RKO (cell line): ENCODE results near the gene RCBTB1.
"Not testable (repeated sequence)": the region's sequence is repeated elsewhere in the genome, so short reads cannot be mapped to it uniquely, and the experiment has no call there.

Experiments used
- DNase-seq: peaks from one replicate; pipeline ENCODE4 v3.0.0-alpha.2; 2016; ENCODE audit warnings: low spot score

The RCBTB1 gene

GRCh38 chr13:49585220-49586157 is at the start of gene RCBTB1:
Gene RCBTB1 (minus strand): TSS chr13:49585558. CDS start chr13:49567279, 18,279 bp downstream.
- peak; percentile 72 for DNase-seq

GRCh38 chr13:49633710-49634109 is 48.4 kb upstream of the RCBTB1 start:
- no peak for DNase-seq

- no peak for DNase-seq
Observed at GRCh38 chr13:49632156-49632555, 46.8 kb upstream of the RCBTB1 start.

GRCh38 chr13:49630580-49630979 is 45.2 kb upstream of the RCBTB1 start:
- no peak for DNase-seq

GRCh38 chr13:49629947-49630346 is 44.6 kb upstream of the RCBTB1 start:
- no peak for DNase-seq

- no peak for DNase-seq
Observed at GRCh38 chr13:49629196-49629938, 44.0 kb upstream of the RCBTB1 start.

- no peak for DNase-seq
Observed at GRCh38 chr13:49627831-49628652, 42.7 kb upstream of the RCBTB1 start, which contains the start of gene ARL11. Gene ARL11 (plus strand): TSS chr13:49628507. CDS start chr13:49630448, 1,941 bp downstream.

GRCh38 chr13:49625392-49626079 is 40.2 kb upstream of the RCBTB1 start:
- DNase-seq, result peak; percentile 25

- no peak for DNase-seq
Observed at GRCh38 chr13:49624229-49624628, 38.9 kb upstream of the RCBTB1 start.

GRCh38 chr13:49622174-49622946 is 37.0 kb upstream of the RCBTB1 start:
- no peak for DNase-seq

GRCh38 chr13:49620170-49620621 is 34.8 kb upstream of the RCBTB1 start:
- no peak for DNase-seq

- DNase-seq, result no peak
Observed at GRCh38 chr13:49616676-49617065, 31.3 kb upstream of the RCBTB1 start.

- no peak for DNase-seq
Observed at GRCh38 chr13:49615836-49616675, 30.7 kb upstream of the RCBTB1 start.

- not testable (repeated sequence) for DNase-seq
Observed at GRCh38 chr13:49612042-49612441, 26.7 kb upstream of the RCBTB1 start.

- DNase-seq, result no peak
Observed at GRCh38 chr13:49610176-49610575, 24.8 kb upstream of the RCBTB1 start.

GRCh38 chr13:49608651-49609331 is 23.4 kb upstream of the RCBTB1 start:
- DNase-seq, result no peak

GRCh38 chr13:49607761-49608160 is 22.4 kb upstream of the RCBTB1 start:
- no peak for DNase-seq

- DNase-seq, result peak; percentile 97
Observed at GRCh38 chr13:49606747-49607648, 21.6 kb upstream of the RCBTB1 start.
